ENCODE data around the gene MMP24. TPM values are rescaled to one million over a fixed set of nuclear protein-coding genes. Genes with fewer than 3 reads are reported as not detected.
A peak's percentile ranks its signal among the peaks of the same experiment; 100 is the strongest.
"Not testable (repeated sequence)": the region's sequence is repeated elsewhere in the genome, so short reads cannot be mapped to it uniquely, and the experiment has no call there.

MMP24 gene
- total and polyA plus RNA-seq, 2 donors from 2014 or later, result 10.7 to 12.4 TPM

DNA sequence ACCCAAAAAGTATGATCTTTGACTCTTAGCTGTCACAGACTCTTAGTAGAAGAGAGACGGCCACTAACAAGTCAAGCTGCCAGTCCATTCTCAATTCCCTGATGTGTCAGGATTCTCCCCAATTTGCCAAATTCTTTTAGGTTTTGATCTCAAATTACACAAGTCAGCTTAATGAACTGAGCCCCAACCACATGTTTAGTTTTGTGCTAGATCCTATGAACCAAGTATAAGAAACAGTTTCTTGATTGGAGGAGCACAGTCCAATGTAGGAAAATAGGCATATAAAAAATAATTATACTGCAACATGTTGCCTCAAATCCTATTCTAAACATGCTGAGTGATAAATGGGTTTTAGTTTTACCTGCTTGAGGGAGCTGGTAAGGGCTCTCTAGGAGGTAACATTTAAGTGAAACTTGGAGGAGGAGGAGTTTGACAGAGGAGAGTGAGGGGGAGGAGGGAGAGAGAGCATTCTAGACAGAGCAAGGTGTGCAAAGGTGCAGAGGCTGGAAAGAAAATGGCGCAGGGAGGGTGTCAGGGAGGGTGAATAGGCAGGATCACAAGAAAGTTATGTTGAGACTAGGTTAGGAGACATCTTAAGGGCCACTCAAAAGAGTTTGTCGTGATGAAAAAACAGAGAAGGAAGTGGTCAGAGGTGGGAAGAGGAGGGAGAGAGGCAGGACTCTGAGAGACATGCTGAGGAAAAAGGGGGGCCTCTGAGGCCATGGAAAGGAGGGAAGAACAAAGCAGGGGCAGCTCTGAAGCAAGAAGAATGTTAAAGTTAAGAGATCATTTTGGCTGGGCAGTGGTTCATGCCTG is 88.5 kb downstream of the MMP24 start:
- peaks cover 0 to 4% (median 0%) of the 10 kb centered on the region in 3 donors for H3K36me3 ChIP-seq (ENCODE audit: control insufficient read depth in 2 of 3, insufficient read depth in 3 of 3, low read length in 3 of 3)
- no peaks in the 10 kb centered on the region for H3K9me3 ChIP-seq (ENCODE audit: control insufficient read depth in 2 of 3, insufficient read depth in 1 of 3, low read length in 3 of 3)
- peaks cover 0 to 17% (median 7%) of the 10 kb centered on the region in 3 donors for H3K4me1 ChIP-seq (ENCODE audit: control insufficient read depth in 2 of 3, insufficient read depth in 2 of 3, low read depth in 1 of 3, low read length in 3 of 3)
- H3K4me3 ChIP-seq (ENCODE audit: low read length in 3 of 3), result no peak overlapping the region
- intact Hi-C loops (cut with DNase I), result no loop called here
- FAIRE-seq, result no peak
- H3K27me3 ChIP-seq (ENCODE audit: control insufficient read depth, insufficient read depth, low read length), result no peaks in the 10 kb centered on the region
- TF ChIP-seq, protein P1, sequence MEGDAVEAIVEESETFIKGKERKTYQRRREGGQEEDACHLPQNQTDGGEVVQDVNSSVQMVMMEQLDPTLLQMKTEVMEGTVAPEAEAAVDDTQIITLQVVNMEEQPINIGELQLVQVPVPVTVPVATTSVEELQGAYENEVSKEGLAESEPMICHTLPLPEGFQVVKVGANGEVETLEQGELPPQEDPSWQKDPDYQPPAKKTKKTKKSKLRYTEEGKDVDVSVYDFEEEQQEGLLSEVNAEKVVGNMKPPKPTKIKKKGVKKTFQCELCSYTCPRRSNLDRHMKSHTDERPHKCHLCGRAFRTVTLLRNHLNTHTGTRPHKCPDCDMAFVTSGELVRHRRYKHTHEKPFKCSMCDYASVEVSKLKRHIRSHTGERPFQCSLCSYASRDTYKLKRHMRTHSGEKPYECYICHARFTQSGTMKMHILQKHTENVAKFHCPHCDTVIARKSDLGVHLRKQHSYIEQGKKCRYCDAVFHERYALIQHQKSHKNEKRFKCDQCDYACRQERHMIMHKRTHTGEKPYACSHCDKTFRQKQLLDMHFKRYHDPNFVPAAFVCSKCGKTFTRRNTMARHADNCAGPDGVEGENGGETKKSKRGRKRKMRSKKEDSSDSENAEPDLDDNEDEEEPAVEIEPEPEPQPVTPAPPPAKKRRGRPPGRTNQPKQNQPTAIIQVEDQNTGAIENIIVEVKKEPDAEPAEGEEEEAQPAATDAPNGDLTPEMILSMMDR (IDR thresholded peaks at IDR 0.05; ENCODE audit: borderline replicate concordance, extremely low read depth, insufficient read depth), result no peak
- DNase-seq, result no peak
- no peak overlapping the region for H3K27ac ChIP-seq (ENCODE audit: low read depth in 2 of 2, low read length in 2 of 2)
- no peak overlapping the region for H3K9ac ChIP-seq (ENCODE audit: low read length in 3 of 3)

DNA sequence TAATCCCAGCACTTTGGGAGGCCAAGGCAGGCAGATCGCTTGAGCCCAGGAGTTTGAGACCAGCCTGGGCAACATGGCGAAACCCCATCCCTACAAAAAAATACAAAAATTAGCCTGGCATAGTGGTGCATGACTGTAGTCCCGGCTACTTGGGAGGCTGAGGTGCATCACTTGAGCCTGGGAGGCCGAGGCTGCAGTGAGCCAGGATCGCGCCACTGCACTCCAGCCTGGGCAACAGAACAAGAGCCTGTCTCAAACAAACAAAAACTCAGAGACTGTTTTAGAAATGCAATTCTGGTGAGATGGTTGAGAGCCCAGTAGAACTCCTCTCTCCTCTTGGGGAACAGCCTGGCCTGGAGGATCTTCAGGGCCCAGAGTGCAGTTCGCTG is 89.1 kb downstream of the MMP24 start:
- H3K27ac ChIP-seq (ENCODE audit: low read depth in 2 of 2, low read length in 2 of 2); FAIRE-seq; H3K9ac ChIP-seq (ENCODE audit: low read length in 3 of 3); H3K27me3 ChIP-seq (ENCODE audit: control insufficient read depth, insufficient read depth, low read length); DNase-seq; H3K9me3 ChIP-seq (ENCODE audit: control insufficient read depth in 2 of 3, insufficient read depth in 1 of 3, low read length in 3 of 3); H3K36me3 ChIP-seq (ENCODE audit: control insufficient read depth in 2 of 3, insufficient read depth in 3 of 3, low read length in 3 of 3); H3K4me3 ChIP-seq (ENCODE audit: low read length in 3 of 3); intact Hi-C loops (cut with DNase I): not testable (repeated sequence)
- peaks cover 0 to 20% (median 7%) of the 10 kb centered on the region in 3 donors for H3K4me1 ChIP-seq (ENCODE audit: control insufficient read depth in 2 of 3, insufficient read depth in 2 of 3, low read depth in 1 of 3, low read length in 3 of 3)

DNA sequence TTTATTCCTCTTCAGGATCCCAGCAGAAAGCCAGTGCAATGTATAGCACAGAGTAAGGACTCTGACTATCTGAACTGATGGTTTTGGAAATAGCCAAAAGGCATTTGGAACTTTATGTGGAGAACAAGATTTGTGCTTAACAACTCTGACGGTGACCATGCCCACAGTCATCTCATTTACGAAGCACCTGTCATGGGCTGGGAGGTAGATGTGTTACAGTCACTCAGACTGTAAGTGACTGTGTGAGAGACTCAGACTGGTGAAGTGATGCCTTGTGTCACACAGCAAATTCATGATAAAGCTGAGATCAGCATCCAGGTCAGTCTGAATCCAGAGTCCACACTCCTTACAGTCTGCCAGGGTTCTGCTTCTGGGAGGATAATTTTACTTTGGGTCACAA is 89.6 kb downstream of the MMP24 start:
- intact Hi-C loops (cut with DNase I), result no loop called here
- DNase-seq, result no peak
- FAIRE-seq, result no peak
- H3K4me3 ChIP-seq (ENCODE audit: low read length in 3 of 3), result no peak overlapping the region
- H3K27ac ChIP-seq (ENCODE audit: low read depth in 2 of 2, low read length in 2 of 2), result no peak overlapping the region
- H3K36me3 ChIP-seq (ENCODE audit: control insufficient read depth in 2 of 3, insufficient read depth in 3 of 3, low read length in 3 of 3), result peaks cover 0 to 4% (median 0%) of the 10 kb centered on the region in 3 donors
- no peaks in the 10 kb centered on the region for H3K9me3 ChIP-seq (ENCODE audit: control insufficient read depth in 2 of 3, insufficient read depth in 1 of 3, low read length in 3 of 3)
- H3K9ac ChIP-seq (ENCODE audit: low read length in 3 of 3), result no peak overlapping the region
- peaks cover 0 to 20% (median 7%) of the 10 kb centered on the region in 3 donors for H3K4me1 ChIP-seq (ENCODE audit: control insufficient read depth in 2 of 3, insufficient read depth in 2 of 3, low read depth in 1 of 3, low read length in 3 of 3)
- H3K27me3 ChIP-seq (ENCODE audit: control insufficient read depth, insufficient read depth, low read length), result no peaks in the 10 kb centered on the region
- TF ChIP-seq, protein P1 (IDR thresholded peaks at IDR 0.05; ENCODE audit: borderline replicate concordance, extremely low read depth, insufficient read depth), result no peak

DNA sequence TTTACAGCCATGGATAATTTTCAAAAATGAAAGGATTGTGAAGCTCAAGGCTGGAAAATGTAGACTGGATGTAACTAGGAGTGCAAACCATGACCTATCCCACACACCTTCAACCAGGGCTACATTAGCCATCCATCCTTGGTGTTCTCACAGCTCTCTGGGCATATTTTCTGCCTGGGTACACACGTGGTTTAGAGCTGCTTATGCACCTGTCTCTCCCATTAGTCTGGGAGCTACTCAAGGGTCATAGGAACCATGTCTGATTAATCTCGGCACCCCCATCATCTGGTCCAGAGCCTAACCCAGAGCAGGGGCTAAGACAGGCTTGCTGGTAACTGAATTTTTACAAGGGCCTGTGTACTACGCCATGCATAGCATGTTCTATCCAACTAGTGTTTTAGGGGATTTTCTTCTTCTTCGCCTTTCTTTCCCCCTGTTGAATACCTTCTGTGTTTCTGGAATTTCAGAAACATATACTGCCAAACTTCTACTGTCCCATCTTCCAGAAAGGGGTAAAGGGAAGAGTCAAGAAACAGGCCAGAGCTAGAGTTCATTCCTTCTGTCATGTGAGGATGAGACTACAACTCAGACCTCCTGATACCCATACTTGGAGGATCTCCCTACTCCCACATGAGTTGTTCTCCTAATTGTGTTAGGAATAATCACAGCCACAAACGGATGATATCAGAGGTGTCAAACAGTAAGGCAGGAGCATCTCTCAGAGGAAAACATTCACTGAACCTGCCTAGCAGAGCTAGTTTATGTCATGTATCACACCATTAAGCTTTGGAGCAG is 91.1 kb downstream of the MMP24 start:
- Histone ChIP-seq H3K9me3 (ENCODE audit: control insufficient read depth in 2 of 3, insufficient read depth in 1 of 3, low read length in 3 of 3) (no peaks in the 10 kb centered on the region), H3K27ac (ENCODE audit: low read depth in 2 of 2, low read length in 2 of 2) (peak overlapping the region; percentile 18 to 41), H3K4me1 (ENCODE audit: control insufficient read depth in 2 of 3, insufficient read depth in 2 of 3, low read depth in 1 of 3, low read length in 3 of 3) (peaks cover 0 to 20% (median 7%) of the 10 kb centered on the region in 3 donors), H3K27me3 (ENCODE audit: control insufficient read depth, insufficient read depth, low read length) (no peaks in the 10 kb centered on the region), H3K9ac (ENCODE audit: low read length in 3 of 3) (peak overlapping the region in 1 of 3 donors; percentile 29), H3K36me3 (ENCODE audit: control insufficient read depth in 2 of 3, insufficient read depth in 3 of 3, low read length in 3 of 3) (peaks cover 0 to 4% (median 0%) of the 10 kb centered on the region in 3 donors), H3K4me3 (ENCODE audit: low read length in 3 of 3) (no peak overlapping the region)
- intact Hi-C loops (cut with DNase I), result no loop called here
- TF ChIP-seq, protein P1 (IDR thresholded peaks at IDR 0.05; ENCODE audit: borderline replicate concordance, extremely low read depth, insufficient read depth), result no peak
- FAIRE-seq, result no peak
- no peak for DNase-seq

All from kidney (tissue), 14 donors.